ENCODE results near the gene WDCP.
A peak's percentile ranks its signal among the peaks of the same experiment; 100 is the strongest.
"Not testable (repeated sequence)": the region's sequence is repeated elsewhere in the genome, so short reads cannot be mapped to it uniquely, and the experiment has no call there.

WDCP gene

DNA sequence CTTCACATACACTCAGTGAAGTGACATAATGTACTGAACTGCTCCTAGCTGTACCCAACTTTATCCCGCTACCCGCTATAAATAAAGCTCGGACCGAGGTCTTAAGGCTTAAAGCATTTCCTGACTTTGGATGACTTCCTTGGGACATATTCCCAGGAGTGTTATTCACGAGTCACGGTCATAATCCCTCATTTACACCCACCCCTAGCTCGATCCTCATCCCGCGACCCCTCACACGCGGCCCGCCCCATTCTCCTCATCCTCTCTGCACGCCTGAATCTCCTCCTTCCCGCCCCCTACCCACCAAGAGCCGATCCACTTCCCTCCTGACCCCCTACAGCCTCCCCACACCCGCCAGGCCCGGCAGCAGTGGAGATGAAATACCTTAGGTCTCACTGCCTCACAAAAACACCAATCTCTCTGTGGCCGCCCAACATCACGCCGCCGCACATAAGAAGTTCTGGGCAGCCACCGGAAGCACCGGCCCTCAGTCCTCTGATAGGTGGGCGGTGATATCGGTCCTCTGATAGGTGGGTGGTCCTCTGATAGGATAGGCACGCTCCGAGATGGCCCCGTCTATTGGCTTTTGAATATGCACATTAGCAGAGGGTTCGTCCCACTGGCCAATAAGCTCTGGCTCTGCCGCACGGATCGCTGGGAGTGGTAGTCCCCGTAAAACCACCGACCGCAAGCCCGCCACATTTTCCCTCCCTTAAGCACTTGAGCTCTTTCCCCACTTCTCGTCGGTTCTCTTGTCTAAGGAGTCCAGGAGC, at the start of gene WDCP:
TSS of gene WDCP (minus strand) at position 462 of the 773 bp plus-strand sequence. CDS start 7,897 bp downstream, outside the sequence.
- DNase-seq: peak; percentile 89

DNA sequence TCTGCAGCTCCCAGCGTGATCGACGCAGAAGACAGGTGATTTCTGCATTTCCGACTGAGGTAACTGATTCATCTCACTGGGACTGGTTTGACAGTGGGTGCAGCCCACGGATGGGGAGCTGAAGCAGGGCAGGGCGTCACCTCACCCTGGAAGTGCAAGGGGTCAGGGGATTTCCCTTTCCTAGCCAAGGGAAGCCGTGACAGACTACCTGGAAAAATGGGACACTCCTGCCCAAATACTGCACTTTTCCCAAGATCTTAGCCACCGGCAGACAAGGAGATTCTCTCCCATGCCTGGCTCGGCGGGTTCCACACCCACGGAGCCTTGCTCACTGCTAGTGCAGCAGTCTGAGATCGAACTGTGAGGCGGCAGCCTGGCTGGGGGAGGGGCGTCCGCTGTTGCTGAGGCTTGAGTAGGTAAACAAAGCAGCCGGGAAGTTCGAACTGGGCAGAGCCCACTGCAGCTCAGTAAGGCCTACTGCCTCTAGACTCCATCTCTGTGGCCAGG, 48.0 kb upstream of the WDCP start:
- not testable (repeated sequence) for DNase-seq

DNA sequence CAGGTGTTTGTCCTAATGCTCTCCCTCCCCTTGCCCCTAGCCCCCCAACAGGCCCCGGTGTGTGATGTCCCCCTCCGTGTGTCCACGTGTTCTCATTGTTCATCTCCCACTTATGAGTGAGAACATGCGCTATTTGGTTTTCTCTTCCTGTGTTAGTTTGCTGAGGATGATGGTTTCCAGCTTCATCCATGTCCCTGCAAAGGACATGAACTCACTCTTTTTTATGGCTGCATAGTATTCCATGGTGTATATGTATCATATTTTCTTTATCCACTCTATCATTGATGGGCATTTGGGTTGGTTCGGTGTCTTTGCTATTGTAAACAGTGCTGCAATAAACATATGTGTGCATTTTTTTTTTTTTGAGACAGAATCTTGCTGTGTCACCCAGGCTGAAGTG, 46.1 kb upstream of the WDCP start:
- DNase-seq: not testable (repeated sequence)

DNA sequence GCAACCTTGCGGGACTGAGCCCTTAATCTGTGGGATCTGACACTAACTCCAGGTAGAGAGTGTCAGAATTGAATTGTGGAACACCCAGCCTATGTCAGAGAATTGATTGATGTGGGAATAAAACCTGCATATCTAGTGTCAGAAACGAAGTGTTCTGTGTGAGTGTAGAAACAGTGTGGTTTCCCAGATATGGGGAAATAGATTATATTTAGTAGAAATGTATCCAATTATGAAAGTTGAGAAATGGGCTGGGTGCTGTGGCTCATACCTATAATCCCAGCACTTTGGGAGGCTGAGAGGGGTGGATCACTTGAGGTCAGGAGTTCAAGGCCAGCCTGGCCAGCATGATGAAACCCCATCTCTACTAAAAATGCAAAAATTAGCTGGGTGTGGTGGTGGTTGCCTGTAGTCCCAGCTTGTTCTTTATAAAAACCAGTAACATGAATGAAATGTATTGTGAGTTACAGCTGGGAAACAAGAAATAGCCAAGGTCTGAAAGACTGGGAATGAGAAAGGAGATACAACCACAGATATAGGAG, 41.7 kb upstream of the WDCP start:
- DNase-seq: no peak

- no peak for DNase-seq
Observed at GRCh38 chr2:24087032-24087431, 39.8 kb upstream of the WDCP start.

GRCh38 chr2:24086241-24086640, 39.0 kb upstream of the WDCP start:
- DNase-seq: no peak

DNA sequence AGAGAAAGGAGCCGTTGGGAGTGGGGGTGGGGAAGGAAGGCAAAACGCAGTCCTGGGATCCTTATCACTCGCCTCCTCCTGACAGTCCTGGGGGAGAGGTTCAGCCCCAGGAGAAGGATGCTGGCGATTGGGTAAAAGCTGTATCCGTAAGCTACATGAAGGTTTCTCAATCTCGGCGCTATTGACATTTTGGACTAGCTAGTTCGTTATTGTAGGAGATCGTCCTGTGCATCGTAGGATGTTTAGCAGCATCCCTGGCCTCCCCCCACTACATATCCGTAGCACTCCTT, 38.0 kb upstream of the WDCP start:
- no peak for DNase-seq

GRCh38 chr2:24084386-24085199, 37.4 kb upstream of the WDCP start, which contains the start of gene TP53I3:
Gene TP53I3 (minus strand): TSS chr2:24084834. CDS start chr2:24084326, 508 bp downstream.
- DNase-seq: peak; percentile 83

DNA sequence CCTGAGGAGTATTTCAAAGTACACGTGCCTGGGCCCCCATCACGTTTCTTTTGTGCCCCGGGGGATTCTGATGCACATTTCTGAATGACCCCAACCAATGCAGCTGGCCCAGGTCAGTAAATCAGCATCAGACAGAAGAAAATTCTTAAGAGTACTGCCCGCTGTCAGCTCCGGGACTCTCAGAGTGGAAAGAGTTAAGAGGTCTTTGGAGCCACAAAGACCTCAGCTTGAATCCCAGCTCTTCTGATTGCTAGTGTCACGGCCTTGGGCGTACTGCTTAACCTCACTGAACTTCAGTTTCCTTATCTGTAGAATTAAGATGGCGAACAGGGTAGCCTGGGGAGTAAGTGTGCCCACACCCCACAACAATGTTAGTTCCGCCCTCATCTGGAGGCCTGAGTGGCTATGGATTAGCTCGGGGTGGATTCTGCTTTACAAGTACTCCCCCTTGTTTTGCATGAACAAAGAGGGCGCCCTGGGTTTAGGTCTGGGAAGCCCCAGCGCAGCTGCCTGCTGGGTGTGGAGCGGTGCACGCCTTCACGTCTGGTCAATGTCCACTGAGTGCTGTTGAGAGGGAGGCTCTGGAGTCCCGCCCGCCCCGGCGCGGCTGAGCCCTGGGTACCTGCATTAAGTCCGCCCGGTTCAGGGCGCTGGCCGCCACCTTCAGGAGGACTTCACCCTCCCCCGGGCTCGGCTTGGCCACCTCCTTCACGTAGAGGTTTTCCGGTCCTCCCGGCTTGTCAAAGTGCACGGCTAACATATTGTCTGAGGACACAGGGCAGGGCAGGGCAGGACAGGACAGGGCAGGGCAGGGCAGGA, 36.6 kb upstream of the WDCP start:
- DNase-seq: no peak

DNA sequence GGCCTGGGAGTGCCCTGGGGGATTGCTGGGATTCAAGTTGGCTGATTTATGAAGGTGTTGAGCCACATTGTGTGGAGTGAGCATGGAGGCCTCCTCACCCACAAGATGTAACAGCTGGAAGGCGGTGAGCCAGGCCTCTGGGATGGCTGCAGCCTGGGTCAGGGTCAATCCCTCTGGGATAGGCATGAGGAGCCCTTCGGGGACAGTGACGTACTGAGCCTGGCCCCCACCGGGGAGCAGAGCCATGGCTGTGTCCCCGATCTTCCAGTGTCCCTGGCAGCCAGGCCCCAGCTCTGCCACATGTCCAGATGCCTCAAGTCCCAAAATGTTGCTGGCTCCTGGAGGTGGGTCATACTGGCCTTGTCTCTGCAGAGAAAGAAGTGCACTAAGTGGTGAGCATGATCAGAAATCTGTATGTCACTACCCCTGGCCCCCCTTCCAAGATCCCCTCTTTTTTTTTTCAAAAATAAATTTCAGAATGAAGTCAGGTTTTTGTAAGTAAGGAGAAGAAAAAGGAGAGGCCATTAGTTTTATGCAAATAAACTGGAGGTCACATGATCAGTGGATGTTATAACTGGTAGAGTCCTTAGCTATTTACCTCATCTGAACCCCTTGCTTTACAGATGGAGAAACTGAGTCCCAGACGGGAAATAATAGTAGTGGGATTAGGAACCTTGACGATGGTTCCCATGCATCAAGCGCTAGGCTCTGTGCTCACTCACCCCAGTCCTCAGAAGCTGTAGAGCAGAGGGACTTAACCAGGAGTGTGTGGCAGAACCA, 35.8 kb upstream of the WDCP start:
- DNase-seq: no peak

DNA sequence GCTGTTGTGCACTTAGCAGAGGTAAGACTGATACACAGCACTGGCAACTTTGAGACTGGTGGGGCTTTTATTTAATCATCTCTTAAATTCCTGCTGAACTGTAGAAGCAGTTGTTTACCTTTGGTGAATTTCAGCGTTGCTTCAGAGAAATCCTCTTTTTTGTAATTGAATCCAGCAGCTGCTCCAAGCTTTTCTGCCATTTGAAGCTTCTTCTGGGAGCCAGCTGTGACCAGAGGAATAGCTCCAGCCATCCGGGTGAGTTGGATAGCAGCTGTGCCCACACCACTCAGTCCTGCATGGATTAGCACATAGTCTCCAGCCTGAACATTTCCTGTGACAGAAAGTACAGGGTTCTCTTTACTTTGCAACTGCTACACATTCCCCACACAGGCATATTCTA, 33.5 kb upstream of the WDCP start:
- DNase-seq: no peak

DNA sequence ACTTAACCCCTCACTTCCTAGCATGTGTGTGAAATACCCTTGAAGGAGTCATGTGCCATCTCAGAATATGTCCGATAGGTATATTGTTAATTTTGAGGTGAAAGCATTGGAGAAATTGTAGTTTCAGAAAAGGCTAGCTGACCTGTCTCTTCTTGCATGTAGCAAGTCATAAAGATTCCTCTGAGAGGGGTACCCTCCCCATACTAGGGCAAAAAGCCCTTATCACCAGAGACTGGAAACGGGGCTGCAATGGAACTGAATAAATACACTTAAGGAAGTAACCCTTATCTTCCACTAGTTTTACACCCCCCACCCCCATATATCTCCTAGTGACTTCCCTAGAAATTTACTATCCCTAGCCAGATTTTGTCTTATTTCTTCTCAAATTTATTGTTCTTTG, 30.7 kb upstream of the WDCP start:
- DNase-seq: no peak

DNA sequence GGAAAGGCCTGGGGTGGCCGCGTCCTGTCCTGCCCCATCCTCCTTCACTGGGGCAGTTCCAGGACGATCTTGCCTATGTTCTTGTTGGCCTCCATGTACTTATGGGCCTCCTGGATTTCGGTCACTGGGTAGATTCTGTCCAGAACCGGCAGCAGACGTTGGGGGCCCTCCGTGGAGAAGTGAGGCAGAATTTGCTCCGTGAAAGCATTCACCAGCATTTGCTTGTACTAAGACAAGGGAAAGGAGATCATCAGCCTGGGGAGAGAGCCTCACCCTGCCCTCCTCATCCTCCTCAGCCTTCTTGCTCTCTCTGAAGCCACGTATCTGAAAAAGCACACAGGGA, 30.3 kb upstream of the WDCP start:
- DNase-seq: no peak

- no peak for DNase-seq
Observed at GRCh38 chr2:24076849-24077534, 29.8 kb upstream of the WDCP start.

GRCh38 chr2:24075915-24076848, 29.0 kb upstream of the WDCP start, which contains the start of gene SF3B6:
Gene SF3B6 (minus strand): TSS chr2:24076326. CDS start chr2:24076229, 97 bp downstream.
- DNase-seq: peak; percentile 100

- no peak for DNase-seq
Observed at GRCh38 chr2:24075259-24075658, 28.1 kb upstream of the WDCP start.

- no peak for DNase-seq
Observed at GRCh38 chr2:24073816-24074215, 26.6 kb upstream of the WDCP start.

DNA sequence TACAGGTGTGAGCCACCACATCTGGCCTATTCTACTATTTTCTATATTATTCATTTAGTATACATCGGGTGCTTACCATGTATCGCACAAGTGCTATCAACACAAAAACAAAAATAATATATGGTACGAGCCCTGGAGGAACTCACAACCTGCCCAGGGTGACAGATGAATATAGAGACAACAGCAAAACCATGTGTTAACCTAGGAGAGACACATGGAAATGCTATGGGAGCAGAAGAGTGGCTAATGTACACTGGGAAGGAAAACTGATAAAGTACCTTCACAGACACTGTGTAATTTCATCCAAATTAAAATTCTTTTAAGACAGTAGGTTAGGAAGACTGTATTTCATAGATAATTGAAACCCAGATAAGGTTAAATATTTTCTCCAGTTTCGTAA, 25.1 kb upstream of the WDCP start:
- DNase-seq: no peak

GRCh38 chr2:24065341-24065740, 18.1 kb upstream of the WDCP start:
- no peak for DNase-seq

DNA sequence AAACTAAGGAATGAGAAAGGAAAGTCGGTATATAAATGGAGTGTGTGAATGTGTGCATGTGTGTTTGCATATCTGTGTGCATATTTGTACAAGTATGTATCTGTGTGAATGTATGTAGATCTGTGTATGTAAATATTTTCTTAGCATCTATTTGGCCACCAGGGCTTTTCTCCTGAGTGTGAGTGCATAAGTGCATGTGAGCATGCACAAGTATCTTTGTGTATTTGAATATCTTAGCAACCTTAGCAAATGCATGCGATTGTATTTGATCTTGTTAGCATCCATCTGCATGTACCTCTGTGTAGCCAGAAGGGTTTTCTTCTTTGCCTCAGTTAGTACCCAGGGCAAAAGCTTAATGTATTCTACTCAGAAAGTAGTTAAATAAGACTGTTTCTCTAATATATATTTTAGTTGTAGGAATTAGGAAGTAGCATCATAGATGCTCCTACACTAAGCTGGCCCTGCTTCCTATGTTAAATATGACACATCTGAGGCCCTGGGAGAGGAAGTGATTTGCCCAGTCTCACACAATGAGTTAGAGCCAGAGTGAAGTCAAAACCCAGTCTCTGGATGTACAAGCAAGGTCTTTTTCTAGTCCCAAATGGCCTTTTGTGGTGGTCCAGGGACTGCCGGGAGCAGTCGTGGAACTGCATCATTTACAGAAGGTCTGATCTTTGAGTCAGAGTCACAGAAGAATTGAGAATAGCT, 11.5 kb upstream of the WDCP start:
- no peak for DNase-seq
